ENCODE results near the gene BTBD2.

Gene BTBD2

DNA sequence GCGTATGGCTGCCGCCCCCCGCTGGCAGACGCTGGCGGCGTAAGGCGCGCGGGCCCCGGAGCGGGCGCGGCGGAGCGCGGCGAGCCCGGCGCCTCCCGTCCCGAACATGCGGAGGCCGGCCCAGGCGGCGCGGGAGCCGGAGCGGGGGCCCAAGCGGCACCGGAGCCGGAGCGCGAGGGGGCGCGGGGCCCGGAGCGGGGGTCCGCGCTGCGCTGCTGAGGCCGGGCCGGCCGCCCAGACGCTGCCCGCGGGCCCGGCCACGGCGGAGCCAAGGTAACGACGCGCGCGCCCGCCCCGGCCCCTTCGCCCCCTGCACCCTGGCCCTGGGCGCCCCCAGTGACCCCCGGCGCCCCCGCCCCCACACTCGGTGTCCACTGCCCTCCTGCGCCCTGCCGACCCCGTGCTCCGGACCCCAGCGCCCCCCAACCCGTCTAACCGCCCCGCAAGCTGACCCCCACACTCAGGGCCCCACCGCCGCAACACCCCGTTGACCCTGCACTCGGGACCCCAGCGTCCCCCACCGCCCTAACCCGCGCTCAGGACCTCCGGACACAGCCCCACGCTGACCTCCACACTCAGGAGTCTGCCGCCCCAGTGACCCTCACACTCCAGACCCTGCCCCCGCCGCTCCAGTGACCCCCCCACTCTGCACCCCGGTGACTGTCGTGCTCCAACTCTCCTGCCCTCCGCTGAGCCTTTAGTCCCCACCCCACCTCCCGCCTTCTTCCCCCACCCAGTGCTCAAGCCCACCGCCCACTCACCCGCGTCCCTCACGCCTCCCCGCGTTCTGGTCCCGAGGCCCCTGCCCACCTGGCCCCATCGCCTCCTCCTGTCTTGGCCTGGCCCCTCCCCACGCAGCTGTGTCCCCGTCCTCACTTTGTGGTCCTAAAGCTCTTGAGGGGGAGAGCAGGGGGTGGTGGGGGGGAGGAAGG, 74.1 kb downstream of the BTBD2 start, which contains the start of gene CSNK1G2:
Gene CSNK1G2 (plus strand): TSS at position 27 of the 932 bp plus-strand sequence. CDS start 28,601 bp downstream, outside the sequence.
- peak in 1 of 14 donors; percentile 41 for DNase-seq

DNA sequence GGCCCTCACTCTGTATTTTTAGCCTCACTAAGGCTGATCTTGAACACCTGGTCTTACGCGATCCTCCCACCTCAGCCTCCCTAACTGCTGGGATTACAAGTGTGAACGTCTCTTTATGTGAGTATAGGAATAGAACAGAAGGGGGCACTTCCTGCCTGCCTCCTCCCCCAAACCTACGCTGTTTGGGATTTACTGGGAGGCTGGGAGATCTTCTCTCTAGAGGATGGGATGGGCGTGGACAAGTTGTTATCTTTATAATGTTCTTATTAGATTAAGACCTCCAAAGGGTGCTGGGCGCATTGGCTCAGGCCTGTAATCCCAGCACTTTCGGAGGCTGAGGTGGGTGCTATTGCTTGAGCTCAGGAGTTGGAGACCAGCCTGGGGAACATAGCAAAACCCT, 77.4 kb downstream of the BTBD2 start:
- DNase-seq, result no peak

DNA sequence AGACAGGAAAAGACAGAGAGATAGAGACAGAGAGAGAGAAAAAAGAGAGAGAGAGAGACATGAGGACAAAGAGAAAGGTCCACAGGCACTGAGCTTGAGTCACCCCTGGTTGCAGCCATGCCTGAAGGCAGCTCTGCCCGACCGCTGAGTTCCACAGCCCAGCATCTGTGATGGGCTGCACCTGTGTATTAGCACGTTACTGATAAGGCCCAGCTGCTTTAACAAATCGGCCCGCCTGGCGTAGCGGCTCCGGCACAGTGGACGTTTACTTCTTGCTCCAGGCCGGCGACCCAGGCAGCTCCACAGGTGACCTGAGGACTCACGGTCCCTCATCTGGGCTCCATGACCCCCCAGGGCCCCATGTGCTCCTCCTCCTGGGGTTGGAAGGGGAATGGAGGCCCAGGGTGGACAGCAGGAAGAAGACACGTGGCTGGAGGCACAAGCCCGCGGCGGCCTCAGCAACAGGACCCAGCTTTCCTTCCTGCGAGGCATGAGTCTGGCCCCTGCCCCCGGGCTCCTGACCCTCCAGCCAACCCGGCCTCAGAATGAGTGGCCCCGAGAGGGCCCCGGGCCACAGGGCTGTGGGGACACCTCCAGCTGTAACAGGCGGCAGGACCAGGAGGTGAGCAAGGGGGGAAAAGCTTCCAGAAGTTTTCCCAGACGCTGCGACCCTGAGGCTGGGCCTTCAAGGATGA, 78.5 kb downstream of the BTBD2 start:
- no peak for DNase-seq

DNA sequence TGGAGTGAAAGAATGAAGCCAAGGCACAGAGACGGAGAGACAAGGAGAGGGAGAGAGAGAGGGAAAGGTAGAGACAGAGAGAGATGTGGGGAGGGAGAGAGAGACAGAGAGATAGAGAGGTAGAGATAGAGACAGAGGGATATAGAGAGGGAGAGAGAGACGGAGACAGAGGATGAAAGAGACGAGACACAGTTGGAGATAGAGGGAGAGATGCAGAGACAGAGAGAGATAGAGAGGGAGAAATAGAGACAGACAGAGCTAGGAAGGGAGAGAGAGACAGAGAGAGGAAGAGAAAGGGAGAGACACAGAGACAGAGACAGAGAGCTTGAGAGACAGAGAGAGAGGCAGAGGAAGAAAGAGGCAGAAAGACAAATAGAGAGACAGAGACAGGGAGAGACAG, 79.1 kb downstream of the BTBD2 start:
- no peak for DNase-seq

DNA sequence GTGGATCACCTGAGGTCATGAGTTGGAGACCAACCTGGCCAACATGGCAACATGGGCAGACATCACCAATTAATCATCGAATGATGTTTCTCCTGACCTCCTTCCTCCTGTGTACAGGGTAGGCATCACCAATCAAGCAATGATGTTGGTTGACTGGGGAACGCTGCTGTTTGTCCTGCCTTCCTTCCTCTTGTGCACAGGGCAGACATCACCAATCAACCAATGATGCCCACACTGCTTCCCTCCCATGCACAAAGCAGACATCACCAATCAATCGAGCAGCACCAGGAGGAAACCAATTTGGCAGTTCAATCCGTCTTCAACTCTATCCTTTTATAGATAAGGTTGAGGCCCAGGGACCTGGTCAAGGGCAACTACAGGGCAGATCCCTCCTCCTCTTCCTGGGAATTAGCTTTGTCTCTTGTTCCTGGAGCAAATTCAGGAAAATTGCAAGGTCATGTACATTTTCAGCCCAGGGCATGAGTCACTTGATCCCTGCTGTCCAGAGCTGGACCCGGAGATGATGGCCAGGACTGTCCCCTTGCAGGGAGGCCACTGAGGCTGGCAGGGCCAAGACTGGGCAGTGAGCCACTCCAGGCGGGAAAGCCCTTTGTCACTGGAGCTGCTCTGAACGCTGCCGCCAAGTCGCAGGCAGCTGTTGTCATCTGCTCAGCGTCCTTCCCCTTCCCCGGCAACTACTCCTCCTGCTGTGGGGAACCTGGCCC, 79.9 kb downstream of the BTBD2 start:
- peak in 11 of 14 donors; percentile 3 to 88 (median 40) for DNase-seq

Data from C1 segment of cervical spinal cord (tissue), 14 donors.